H1 (cell line): ENCODE data around the gene POLD1. TPM values are rescaled to one million over a fixed set of nuclear protein-coding genes. Genes with fewer than 3 reads are reported as not detected.
A peak's percentile ranks its signal among the peaks of the same experiment; 100 is the strongest.

Source experiments
- EZH2 ChIP-seq: fragments of 200-600 bp; sonication (generic); IDR thresholded peaks from 2 replicates; pipeline ENCODE4 v1.7.1; 2012; ENCODE audit warnings: low read depth, mild to moderate bottlenecking, moderate library complexity, low read length, inconsistent platforms; ENCODE audit not compliant: severe bottlenecking
- GTF2F1 ChIP-seq: IDR thresholded peaks from 2 replicates; pipeline ENCODE4 v1.6.1; 2012; ENCODE audit warnings: low read depth, low read length, improper control_type of control experiment, borderline replicate concordance
- HDAC2 ChIP-seq, 2 experiments: fragments of 300-600 bp in 1 of 2; sonication (generic) in 1 of 2; IDR thresholded peaks; 2 replicates each; pipeline ENCODE4 v1.6.1; 2011 to 2012; ENCODE audit warnings: low read depth in 2 of 2, low read length in 2 of 2, mild to moderate bottlenecking in 2 of 2, moderate library complexity in 2 of 2, borderline replicate concordance in 1 of 2, inconsistent platforms in 1 of 2
- JUN ChIP-seq: IDR thresholded peaks from 2 replicates; pipeline ENCODE4 v1.6.1; 2011; ENCODE audit warnings: low read depth, mild to moderate bottlenecking, improper control_type of control experiment, low read length
- JUND ChIP-seq: IDR thresholded peaks from 2 replicates; pipeline ENCODE4 v1.6.1; 2011; ENCODE audit warnings: mild to moderate bottlenecking, improper control_type of control experiment, low read length
- POLR2AphosphoS5 ChIP-seq: IDR thresholded peaks from 2 replicates; pipeline ENCODE4 v1.6.1; 2011; ENCODE audit warnings: low read depth, low read length
- SRF ChIP-seq: IDR thresholded peaks from 2 replicates; pipeline ENCODE4 v1.6.1; 2011; ENCODE audit warnings: mild to moderate bottlenecking, low read depth, low read length, moderate library complexity
- TCF12 ChIP-seq: IDR thresholded peaks from 2 replicates; pipeline ENCODE4 v1.6.1; 2011; ENCODE audit warnings: low read depth, mild to moderate bottlenecking, low read length
- polyA plus RNA-seq, 7 experiments: library from polyadenylated mRNA; depleted of rRNA in 3 of 7; stranded (reverse) in 5 of 7; unstranded in 2 of 7; fragments of >200 nt in 5 of 7; fragments of 200-250 nt in 2 of 7; gene quantifications; 1 replicate in 5 of 7; 2 replicates in 1 of 7; 4 replicates in 1 of 7; pipeline versions ENCODE4 v1.2.1 to v1.2.3, GENCODE V29; 2011 to 2013; ENCODE audit warnings: missing spikeins in 2 of 7, mixed read lengths in 2 of 7
- total RNA-seq: library from RNA; stranded (reverse); fragmentation: NEBNext Ultra II Directional; extraction: Animal tissue kit (Norgen Biotek cat#: 25700); gene quantifications from 2 replicates; pipeline ENCODE4 v1.2.1, GENCODE V29; 2021

The POLD1 gene
- total and polyA plus RNA-seq, 2 of the 8 experiments (the other 6 are each of a cell fraction or from before 2014, with no cell fraction given) = 141 to 142 TPM

DNA sequence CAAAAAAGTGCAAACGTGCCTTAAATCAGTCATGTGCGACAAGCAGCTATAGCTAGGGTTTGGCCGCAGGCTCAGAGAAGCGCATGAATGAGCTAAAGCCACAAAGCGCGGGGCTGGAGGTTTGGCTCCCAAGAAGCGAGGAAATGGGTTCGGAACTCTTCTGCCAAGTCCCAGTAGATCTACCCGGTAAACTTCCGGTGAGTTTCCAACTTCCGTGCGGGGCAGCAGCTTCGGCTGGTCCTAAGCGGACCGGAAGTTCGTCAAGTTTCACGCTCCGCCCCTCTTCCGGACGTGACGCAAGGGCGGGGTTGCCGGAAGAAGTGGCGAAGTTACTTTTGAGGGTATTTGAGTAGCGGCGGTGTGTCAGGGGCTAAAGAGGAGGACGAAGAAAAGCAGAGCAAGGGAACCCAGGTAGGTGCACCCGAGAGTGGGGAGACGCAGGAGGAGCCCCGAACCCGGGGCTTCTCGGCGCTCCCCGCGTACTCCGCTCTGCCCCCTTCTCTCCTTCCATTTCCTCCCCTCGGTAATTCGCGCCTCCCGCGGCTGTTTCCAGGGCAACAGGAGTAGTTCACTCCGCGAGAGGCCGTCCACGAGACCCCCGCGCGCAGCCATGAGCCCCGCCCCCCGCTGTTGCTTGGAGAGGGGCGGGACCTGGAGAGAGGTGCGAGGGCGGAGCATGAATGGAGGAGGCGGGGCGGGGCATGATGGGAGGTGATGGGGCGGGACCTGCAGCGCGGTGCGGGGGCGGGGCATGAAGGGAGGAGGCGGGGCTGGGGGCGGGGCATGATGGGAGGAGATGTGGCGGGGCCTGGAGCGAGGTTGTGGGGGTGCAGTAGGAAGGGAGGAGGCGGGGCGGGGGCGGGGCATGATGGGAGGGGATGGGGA is 7.7 kb upstream of the POLD1 start, which contains the start of gene NR1H2 (continued):
- TF ChIP-seq SRF (peak; percentile 73), TCF12 (no peak), HDAC2 (IDR thresholded peaks at IDR 0.05; ENCODE audit: borderline replicate concordance in 1 of 2, low read depth in 2 of 2, low read length in 2 of 2) (no peak; a peak in 1 of 4 replicates), JUN (no peak), GTF2F1 (no peak), POLR2AphosphoS5 (peak; percentile 70; the same call in 1 of the 2 replicates), EZH2 (no peak), JUND (no peak)
